ENCODE measurements around the gene SAMM50.

SAMM50 gene

DNA sequence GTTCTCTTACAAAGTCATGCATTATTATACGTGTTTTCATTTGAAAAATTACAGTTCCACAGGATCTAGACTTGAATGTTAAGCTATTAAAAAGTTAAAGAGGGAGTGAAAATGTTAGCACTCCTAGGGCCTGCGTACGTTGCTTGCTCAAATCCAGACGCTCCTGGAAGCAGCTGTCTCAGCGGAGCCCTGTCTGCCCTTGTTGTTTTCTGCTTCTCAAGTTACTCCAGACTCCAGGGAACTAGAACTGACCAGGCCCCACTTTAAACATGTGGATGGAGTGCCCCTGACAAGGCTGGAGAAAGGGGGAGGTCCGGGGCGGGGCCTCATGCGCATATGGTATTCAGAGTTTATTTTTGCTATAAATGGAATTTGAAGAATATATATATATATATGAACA, 78.5 kb downstream of the SAMM50 start:
- TF ChIP-seq TAF1 (IDR thresholded peaks at IDR 0.05; ENCODE audit: borderline replicate concordance, low read depth, low read length) (no peak), POLR2AphosphoS5 (IDR thresholded peaks at IDR 0.05; ENCODE audit: low read depth, low read length) (no peak), POLR2A (IDR thresholded peaks at IDR 0.05; ENCODE audit: low read depth, low read length) (no peak)
- DNase-seq (ENCODE audit: insufficient read length) (no peak), FAIRE-seq (no peak)

DNA sequence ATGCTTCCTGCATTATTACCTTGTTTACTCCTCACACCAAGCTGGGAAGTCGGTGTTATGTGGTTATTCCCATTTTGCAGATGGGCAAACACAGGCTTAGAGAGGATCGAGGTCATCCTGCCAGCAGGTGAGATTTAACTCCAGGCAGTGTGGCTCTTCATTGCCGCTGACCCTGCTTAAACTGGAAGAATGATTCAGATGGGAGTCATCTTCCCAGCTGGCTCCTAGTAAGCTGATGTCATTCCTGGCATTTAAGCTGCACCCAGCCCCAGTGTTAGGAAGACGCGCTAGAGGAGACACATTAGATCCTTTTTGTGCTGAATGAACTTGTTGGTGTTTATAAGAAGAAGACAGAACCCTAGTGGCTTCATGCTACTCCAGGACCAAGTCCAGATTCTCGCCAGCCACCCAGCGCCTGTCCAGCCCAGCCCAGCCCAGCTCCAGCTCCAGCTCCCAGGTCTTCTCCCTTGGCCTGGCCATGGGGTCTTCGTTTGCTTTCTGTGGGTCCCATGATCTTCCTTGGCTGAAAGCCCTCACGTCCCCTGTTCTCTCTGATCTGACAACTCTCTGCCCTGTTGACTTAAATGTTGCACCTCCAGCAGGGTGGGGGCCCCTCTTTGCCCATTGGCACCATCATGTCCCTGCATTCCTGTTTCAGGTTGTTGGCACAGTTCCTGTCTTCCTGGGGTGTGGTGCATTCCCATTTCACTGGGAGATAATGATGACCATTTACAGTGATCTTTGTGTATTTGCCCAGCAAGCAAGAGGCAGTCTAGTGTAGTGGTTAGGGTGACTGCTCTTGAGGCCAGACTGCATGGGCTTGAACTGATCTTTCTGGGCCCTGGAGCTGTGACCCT, 82.5 kb downstream of the SAMM50 start:
- FAIRE-seq (no peak), DNase-seq (ENCODE audit: insufficient read length) (no peak)
- TF ChIP-seq POLR2A (IDR thresholded peaks at IDR 0.05; ENCODE audit: low read depth, low read length) (no peak), POLR2AphosphoS5 (IDR thresholded peaks at IDR 0.05; ENCODE audit: low read depth, low read length) (no peak), TAF1 (IDR thresholded peaks at IDR 0.05; ENCODE audit: borderline replicate concordance, low read depth, low read length) (no peak)

DNA sequence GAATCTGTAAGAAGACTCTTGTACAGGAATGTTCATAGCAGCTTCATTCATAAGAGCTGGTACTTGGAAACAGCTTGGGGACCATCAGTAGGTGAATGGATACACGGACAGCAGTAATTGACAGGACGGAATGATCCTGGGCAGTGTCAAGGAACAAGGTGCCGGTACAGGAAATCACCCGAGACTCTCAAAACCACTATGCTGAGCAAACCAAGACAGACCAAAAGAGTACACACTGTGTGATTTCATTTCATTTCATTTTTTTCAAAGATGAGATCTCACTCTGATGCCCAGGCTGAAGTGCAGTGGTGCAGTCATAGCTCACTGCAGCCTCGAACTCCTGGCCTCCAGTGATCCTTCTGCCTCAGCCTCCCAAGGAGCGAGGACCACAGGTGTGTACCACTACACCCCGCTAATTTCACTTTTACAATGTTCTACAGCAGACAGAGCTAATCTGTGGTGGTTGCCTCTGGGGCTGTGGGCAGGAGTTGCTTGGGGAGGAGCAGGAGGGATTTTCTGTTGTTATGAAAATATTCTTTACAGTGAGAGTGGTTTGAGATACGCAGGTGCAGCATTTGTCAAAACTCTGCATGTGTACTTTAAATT, 84.4 kb downstream of the SAMM50 start:
- FAIRE-seq = no peak

DNA sequence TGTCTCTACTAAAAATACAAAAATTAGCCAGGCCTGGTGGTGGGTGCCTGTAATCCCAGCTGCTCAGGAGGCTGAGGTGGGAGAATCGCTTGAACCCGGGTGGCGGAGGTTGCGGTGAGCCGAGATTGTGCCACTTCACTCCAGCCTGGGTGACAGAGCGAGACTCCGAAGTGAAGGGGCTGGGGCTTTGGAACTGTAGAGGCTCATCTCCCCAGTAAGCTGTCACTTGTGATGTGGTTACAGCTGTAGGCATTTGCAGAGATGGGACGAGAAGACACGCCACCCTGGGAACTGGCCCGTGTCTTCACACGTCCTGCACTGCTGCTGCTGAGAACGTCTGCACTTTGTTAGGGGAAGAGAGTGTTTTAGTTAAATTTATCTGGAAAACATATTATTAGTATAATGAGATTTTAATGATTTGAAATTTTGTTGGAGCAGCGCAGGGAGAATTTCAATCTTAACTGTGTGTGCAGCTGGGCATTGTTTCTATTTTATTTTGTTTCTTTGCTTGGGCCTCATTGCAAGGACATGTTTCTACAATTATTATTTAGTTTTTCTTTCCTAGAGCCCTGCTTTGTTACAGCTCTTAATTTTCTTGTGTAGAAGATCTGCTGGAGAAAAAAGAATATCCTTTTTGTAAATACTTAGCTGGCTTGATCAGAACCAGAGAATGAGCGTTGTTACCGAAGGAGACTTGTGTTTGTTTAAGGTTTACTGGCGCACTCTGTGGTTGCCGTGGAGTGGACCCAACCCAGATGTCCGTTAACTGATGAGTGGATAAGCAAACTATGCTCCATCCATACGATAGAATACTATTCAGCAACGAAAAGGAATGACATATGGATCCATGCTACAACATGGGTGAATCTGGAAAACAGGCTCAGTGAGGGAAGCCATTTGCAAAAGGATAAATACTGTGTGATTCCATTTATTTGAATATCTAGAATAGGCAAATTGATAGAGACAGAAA, 87.3 kb downstream of the SAMM50 start:
- TF ChIP-seq TAF1 (IDR thresholded peaks at IDR 0.05; ENCODE audit: borderline replicate concordance, low read depth, low read length) (no peak), POLR2AphosphoS5 (IDR thresholded peaks at IDR 0.05; ENCODE audit: low read depth, low read length) (0 out of 2 replicates have a peak, but pooled peaks have one; percentile 28), POLR2A (IDR thresholded peaks at IDR 0.05; ENCODE audit: low read depth, low read length) (no peak)
- FAIRE-seq = peak; percentile 86

More for the DNA sequence above, 84.4 kb downstream of the SAMM50 start:
- DNase-seq (ENCODE audit: insufficient read length) = no peak
- TF ChIP-seq TAF1 (IDR thresholded peaks at IDR 0.05; ENCODE audit: borderline replicate concordance, low read depth, low read length) (no peak), POLR2AphosphoS5 (IDR thresholded peaks at IDR 0.05; ENCODE audit: low read depth, low read length) (no peak), POLR2A (IDR thresholded peaks at IDR 0.05; ENCODE audit: low read depth, low read length) (no peak)

DNA sequence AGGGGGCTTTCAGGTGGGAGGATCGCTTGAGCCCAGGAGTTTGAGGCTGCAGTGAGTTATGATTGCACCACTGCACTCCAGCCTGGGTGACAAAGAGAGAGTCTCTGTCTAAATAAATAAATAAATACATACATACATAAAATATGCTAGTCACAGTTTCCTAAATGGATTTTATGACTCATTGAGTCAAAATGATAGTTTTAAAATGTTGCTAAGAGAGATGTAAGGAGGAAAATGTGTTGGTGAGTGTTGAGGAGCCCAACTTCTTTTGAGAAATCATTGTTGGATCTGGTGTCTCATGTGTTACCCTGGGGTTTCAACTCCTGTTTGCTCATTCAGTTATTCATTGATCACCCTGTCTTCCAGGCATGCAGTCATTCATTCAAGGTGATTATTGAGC, 89.9 kb downstream of the SAMM50 start:
- TF ChIP-seq POLR2A (IDR thresholded peaks at IDR 0.05; ENCODE audit: low read depth, low read length) (no peak), POLR2AphosphoS5 (IDR thresholded peaks at IDR 0.05; ENCODE audit: low read depth, low read length) (no peak), TAF1 (IDR thresholded peaks at IDR 0.05; ENCODE audit: borderline replicate concordance, low read depth, low read length) (no peak)
- FAIRE-seq (no peak), DNase-seq (ENCODE audit: insufficient read length) (no peak)

More for the DNA sequence above, 87.3 kb downstream of the SAMM50 start:
- peak; percentile 46 for DNase-seq (ENCODE audit: insufficient read length)
